HG03342 (cell line): ENCODE measurements around the gene MBIP.

Experiments used
- ATAC-seq: cut with Tn5 transposase; IDR thresholded peaks from one replicate; pipeline ENCODE4 v1.9.1; 2021; ENCODE audit warnings: mild to moderate bottlenecking, moderate library complexity; ENCODE audit not compliant: unreplicated experiment

MBIP gene

GRCh38 chr14:36313898-36314297 is 6.5 kb downstream of the MBIP start:
- no peak for ATAC-seq

GRCh38 chr14:36313206-36313605 is 7.2 kb downstream of the MBIP start:
- no peak for ATAC-seq

GRCh38 chr14:36306836-36307235 is 13.6 kb downstream of the MBIP start:
- no peak for ATAC-seq

- ATAC-seq: no peak
These were observed 15.5 kb downstream of the MBIP start for GRCh38 chr14:36304895-36305294.

GRCh38 chr14:36303960-36304359 is 16.5 kb downstream of the MBIP start:
- ATAC-seq: no peak

- ATAC-seq: no peak
These were observed 17.6 kb downstream of the MBIP start for GRCh38 chr14:36302823-36303222.

GRCh38 chr14:36301159-36301558 is 19.3 kb downstream of the MBIP start:
- ATAC-seq: no peak

DNA sequence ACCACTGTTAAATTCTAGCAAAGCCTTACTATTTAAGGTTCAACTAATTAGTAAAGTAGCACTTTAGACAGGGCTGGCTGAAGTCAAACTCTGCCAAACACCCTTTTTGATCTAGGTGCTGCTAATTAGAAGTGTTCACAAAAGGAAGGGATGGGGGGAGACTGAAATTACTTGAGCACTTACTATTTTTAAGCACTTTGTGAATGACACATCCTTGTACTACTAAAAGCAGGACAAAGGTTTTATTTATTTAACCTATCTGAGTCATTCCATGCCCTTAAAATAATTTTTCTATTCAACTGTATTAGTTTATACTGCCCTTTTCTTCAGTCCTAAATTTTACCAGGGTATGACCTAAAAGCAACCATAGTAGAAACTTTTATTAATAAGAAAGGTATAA is 20.1 kb downstream of the MBIP start:
- no peak for ATAC-seq

DNA sequence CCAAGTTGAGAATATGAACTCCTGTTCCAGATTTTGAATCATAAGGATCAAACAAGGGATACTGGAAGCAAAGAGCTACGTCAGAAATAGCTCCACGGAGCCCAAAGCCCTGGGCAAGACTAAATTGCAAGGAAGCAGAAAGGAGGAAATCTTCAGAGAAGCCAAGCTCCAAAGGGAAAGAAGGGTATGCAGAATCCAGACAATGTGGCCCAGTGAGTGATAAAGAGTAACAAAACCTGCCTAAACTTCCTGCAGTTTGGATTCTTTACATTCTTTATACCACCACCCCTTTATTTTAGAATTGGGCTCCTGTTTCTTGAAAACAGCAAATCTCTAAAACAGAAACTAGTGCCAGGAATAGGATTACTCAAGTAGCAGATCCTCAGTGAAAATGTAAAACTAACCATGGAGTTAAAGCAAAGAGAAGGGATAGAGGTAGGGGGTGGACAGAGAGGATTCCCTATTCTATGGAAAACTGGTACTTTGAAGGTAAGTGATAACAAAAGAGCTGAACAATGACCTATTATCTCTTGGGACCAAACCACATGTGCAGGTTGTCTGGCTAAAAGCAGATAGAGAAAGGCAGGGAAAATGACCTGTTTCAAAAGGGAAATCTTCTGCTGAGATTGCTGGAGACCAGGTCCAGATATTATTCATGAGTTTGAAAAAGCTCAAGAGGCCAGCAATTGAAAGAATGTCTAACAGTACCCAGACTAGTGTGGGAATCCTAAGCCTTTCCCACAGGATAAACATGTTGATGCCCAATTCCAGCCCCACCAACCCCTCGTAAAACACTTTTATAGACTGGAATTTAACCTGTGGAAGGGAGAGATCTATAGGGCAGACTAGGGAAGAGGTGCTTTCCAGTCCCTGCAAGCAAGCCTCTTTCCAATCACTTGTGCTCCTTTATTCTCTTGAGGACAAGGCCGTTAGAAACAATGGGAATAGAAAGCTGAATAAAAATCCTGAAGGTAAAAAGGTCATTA is 24.5 kb downstream of the MBIP start:
- no peak for ATAC-seq

DNA sequence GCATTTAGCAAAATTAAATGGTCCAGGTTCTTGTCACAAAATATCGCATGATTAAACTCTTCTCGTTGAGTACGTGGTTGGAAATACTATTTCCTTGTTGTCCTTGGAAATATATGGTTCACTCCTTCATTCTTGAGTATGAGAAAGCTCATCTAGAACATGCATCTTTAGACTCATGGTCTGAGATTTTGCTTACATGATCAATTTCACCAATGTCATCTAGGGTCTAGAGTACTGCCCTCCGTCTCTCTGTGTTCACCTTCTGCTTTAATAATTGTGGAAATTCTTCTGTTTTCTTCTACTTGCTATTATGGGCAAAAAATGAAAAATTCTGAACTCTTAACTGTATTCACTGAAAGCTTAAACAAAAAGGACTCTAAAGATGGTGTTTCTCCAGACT is 25.9 kb downstream of the MBIP start:
- ATAC-seq: no peak

GRCh38 chr14:36293824-36294223 is 26.6 kb downstream of the MBIP start:
- no peak for ATAC-seq

DNA sequence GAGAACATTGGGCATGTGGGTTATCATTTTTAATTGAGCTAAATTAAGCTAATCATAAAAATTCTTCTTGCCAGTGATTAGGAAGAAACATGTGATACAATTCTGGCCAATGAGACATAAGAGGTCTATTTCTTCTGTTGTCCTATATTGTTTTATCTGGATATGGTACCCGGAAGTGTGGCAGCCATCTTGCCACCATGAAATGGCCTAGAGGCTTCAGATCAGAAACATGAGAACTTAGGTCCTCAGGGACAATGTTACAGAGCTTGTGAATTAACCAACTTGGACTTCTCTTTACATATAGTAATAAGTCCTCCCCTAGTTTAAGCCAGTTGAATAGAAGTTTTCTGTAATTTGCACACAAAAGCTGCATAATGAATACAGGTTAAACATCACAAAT is 30.5 kb downstream of the MBIP start:
- no peak for ATAC-seq

DNA sequence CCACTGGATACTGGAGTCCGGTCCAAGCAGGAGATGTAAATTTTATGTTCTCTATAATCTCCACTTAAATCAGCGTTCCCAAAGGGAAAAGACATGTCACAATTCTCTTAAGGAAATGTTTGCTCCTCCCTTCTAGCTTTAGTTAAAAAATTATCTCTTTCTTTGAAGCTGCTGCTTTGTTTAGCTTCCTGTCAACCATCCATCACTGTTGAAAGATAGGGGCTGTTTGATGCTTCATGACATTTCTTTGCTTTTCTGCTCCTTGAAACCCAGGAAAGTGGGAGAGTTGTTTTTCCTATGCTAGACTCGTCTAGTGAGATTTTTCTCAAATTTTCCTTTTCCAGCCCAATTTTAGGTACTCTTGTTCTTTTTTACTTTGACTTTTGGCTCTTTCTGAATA is 31.9 kb downstream of the MBIP start:
- no peak for ATAC-seq

GRCh38 chr14:36284971-36285595 is 35.4 kb downstream of the MBIP start:
- no peak for ATAC-seq

DNA sequence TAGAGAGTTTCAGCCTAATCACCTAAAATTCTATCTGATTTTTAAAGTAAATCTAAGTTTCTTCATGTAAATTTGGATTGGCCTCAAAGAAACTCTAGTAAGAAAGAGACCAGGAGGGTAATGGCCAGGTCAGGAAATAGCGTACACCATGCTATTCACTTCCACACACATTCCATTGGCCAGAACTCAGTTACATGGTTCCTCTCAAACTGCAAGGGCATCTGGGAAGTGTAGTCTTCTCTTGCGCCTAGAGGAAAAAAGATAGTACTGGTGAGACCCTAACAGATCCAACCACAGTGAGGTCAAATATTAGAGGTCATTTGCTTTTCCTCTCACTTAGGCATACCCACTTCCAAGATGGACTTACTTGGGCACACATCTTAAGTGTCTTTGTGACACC is 39.1 kb downstream of the MBIP start:
- no peak for ATAC-seq

DNA sequence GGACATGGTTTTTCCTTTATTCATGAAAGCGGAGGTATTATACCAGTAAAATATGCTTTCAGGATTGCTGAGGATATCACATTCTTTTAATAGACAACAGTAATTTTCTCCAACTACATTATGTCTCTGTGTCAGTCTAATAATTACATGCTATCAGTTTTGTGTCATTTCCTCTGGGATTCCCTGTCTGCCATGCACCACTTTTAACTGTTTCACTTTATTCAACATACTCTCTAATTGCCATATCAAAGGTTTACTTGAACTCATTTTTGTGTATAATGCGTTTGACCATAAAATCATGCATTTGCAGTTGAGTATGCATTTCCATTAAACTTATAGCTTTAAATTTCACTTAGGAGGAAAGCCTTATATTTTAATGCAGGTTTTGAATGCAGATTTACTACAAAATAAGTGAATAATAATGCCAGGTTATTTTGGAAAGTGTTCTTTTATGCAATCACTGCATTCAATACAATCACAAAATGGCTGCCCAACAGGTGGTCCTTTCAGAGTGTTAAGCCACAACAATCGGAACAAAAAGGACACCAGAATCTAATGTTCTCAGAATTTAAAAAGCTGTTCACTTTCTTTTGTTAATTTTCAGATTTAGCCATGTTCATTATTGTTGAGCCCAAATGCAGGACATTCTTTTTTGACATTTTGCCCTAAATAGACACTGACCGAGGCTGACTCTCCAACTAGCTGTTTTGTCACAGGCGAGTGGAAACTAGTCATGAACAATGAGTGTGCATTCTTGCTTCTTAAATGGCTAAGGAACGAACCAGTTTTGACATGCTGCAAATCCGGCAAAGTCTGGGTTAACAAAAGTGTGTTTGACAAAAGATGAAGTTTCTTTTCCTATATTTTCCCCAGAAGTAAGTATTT is 40.9 kb downstream of the MBIP start:
- no peak for ATAC-seq

DNA sequence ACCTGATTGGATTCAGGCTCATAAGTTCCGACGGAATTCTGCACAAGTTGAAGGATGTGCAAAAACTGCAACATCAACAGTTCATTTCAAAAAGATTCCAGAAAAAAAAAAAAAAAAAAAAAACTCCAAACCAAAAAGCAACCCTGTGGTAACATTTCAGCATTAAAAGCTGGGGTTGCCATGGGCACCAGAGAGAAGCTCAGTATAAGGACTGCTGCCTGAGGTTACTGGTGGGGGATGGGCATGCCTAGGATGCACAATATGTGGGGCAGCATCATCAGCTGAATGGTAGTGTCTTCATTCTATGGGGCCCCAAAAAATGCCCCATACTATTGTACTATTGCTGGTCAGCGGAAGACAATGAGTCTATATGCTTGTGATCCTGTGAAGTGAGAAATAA is 44.7 kb downstream of the MBIP start:
- ATAC-seq: no peak

- ATAC-seq: no peak
These were observed 48.2 kb downstream of the MBIP start for GRCh38 chr14:36271939-36272907.

DNA sequence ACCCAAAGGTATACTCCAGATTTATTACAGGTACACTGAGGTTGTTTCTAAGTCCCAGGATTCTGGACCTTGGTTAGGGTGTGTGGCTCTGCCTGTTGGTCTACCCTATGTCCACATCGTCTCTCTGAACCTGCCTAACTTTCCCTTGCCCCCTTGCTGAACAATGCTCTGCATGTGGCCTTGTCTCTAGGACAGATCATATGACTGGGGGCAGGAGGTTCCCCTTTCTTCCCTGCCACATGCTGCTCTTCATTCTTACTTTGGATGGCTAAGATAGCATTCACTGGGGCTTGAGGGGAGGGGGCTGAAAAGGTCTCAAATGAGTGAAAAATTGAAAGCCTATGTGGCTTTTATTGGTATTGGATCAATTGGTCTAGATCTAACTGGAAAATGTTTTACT is 49.2 kb downstream of the MBIP start:
- ATAC-seq: no peak

DNA sequence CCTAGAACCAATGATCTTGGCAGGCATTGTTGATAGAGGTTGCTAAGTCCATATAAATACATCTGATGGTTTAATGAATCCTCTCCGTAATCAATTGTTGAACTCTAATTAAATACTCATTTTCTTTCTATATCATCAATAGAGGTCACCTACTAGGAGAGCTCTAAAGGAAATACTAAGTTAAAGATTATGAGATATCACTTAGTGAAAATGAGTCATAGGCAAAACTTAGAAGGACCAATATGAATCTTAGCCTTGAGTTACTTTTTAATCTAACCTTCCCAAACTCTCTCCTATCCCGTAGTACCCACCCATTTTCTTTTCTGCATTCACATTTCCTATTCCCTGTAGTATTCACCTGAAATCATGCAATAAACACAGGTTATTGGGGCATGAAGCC is 50.2 kb downstream of the MBIP start:
- ATAC-seq: no peak
